Hematopoietic multipotent progenitor cell (in vitro differentiated cells): ENCODE data around the gene PCDH9. TPM values are rescaled to one million over a fixed set of nuclear protein-coding genes. Genes with fewer than 3 reads are reported as not detected.
"Not testable (repeated sequence)": the region's sequence is repeated elsewhere in the genome, so short reads cannot be mapped to it uniquely, and the experiment has no call there.

Experiments used
- DNase-seq, 3 donors: peaks; one replicate each; pipeline ENCODE4 v3.0.0-alpha.2; 2011 to 2015; ENCODE audit warnings: low read depth in 2 of 3, low spot score in 2 of 3
- small RNA-seq: library from RNA; depleted of rRNA; stranded (forward); fragments of <200 nt; gene quantifications from one replicate; pipeline ENCODE3, GENCODE V24; 2012
- total RNA-seq: library from RNA; depleted of rRNA; stranded (reverse); fragments of >200 nt; gene quantifications from one replicate; pipeline ENCODE4 v1.2.3, GENCODE V29; 2012

PCDH9 gene
- total RNA-seq, 1 donor = 14.8 TPM

GRCh38 chr13:66265371-66265770 is 964.8 kb downstream of the PCDH9 start:
- DNase-seq = no peak

GRCh38 chr13:66264971-66265370 is 965.2 kb downstream of the PCDH9 start:
- no peak for DNase-seq

GRCh38 chr13:66262330-66262729 is 967.8 kb downstream of the PCDH9 start:
- DNase-seq = no peak

- not testable (repeated sequence) for DNase-seq
Measured at GRCh38 chr13:66259426-66259825, 970.7 kb downstream of the PCDH9 start.

Small RNA genes lying within 50 kb of the gene (small RNA-seq; reads per million reads assigned to genes)
- gene RNU7-87P = not detected
